ENCODE data around the gene NEK3.
A peak's percentile ranks its signal among the peaks of the same experiment; 100 is the strongest.
"Not testable (repeated sequence)": the region's sequence is repeated elsewhere in the genome, so short reads cannot be mapped to it uniquely, and the experiment has no call there.

NEK3 gene

GRCh38 chr13:52165411-52165810 lies 6.0 kb upstream of the NEK3 start:
- no peak for DNase-seq

GRCh38 chr13:52164989-52165388 lies 5.6 kb upstream of the NEK3 start:
- DNase-seq, result no peak

- not testable (repeated sequence) for DNase-seq
Measured at GRCh38 chr13:52163878-52164277, 4.5 kb upstream of the NEK3 start.

GRCh38 chr13:52162279-52163101 lies 3.1 kb upstream of the NEK3 start:
- DNase-seq, result no peak

- no peak for DNase-seq
Measured at GRCh38 chr13:52161181-52161646, 1.8 kb upstream of the NEK3 start.

GRCh38 chr13:52160506-52160905 lies 1.1 kb upstream of the NEK3 start:
- DNase-seq, result no peak

- DNase-seq, result no peak
Measured at GRCh38 chr13:52160053-52160452, 656 bp upstream of the NEK3 start.

- peak; percentile 70 for DNase-seq
Measured at GRCh38 chr13:52158629-52159158, 703 bp downstream of the NEK3 start.

- no peak for DNase-seq
Measured at GRCh38 chr13:52156724-52157261, 2.6 kb downstream of the NEK3 start.

- no peak for DNase-seq
Measured at GRCh38 chr13:52155177-52155576, 4.2 kb downstream of the NEK3 start.

- no peak for DNase-seq
Measured at GRCh38 chr13:52147225-52147624, 12.2 kb downstream of the NEK3 start.

- DNase-seq, result no peak
Measured at GRCh38 chr13:52141299-52141698, 18.1 kb downstream of the NEK3 start.

GRCh38 chr13:52137489-52137888 lies 21.9 kb downstream of the NEK3 start:
- no peak for DNase-seq

- no peak for DNase-seq
Measured at GRCh38 chr13:52136763-52137162, 22.6 kb downstream of the NEK3 start.

- no peak for DNase-seq
Measured at GRCh38 chr13:52130641-52131040, 28.8 kb downstream of the NEK3 start.

- peak; percentile 73 for DNase-seq
Measured at GRCh38 chr13:52128714-52129700, 30.4 kb downstream of the NEK3 start, which contains the start of gene NEK5. TSS of gene NEK5 (minus strand) at chr13:52129073. CDS start at chr13:52127482, 1,591 bp downstream.

GRCh38 chr13:52127783-52128702 lies 31.4 kb downstream of the NEK3 start:
- DNase-seq, result peak; percentile 72

- DNase-seq, result no peak
Measured at GRCh38 chr13:52127378-52127777, 32.0 kb downstream of the NEK3 start.

- no peak for DNase-seq
Measured at GRCh38 chr13:52125547-52125946, 33.9 kb downstream of the NEK3 start.

- DNase-seq, result no peak
Measured at GRCh38 chr13:52118595-52118994, 40.8 kb downstream of the NEK3 start.

GRCh38 chr13:52118095-52118494 lies 41.3 kb downstream of the NEK3 start:
- DNase-seq, result no peak

GRCh38 chr13:52112591-52112990 lies 46.8 kb downstream of the NEK3 start:
- no peak for DNase-seq
